Activated T-cell treated with anti-CD3 and anti-CD28 coated beads, Interleukin-2, amount 50 U/mL, for 24 hours (primary cell): ENCODE measurements around the gene DLL1.
"Not testable (repeated sequence)": the region's sequence is repeated elsewhere in the genome, so short reads cannot be mapped to it uniquely, and the experiment has no call there.

Experiments used
- DNase-seq: peaks from one replicate; pipeline ENCODE4 v3.0.0-alpha.2; 2020
- H3K27ac Mint-ChIP-seq: 2 replicates; pipeline ENCODE4 v1.8.0; 2020; ENCODE audit warnings: mild to moderate bottlenecking, mixed read lengths
- H3K27me3 Mint-ChIP-seq: 2 replicates; pipeline ENCODE4 v1.8.0; 2020; ENCODE audit warnings: mixed read lengths
- H3K36me3 Mint-ChIP-seq: 2 replicates; pipeline ENCODE4 v1.8.0; 2020; ENCODE audit warnings: low read depth, mixed read lengths
- H3K4me1 Mint-ChIP-seq: 2 replicates; pipeline ENCODE4 v1.8.0; 2020; ENCODE audit warnings: low read depth, mixed read lengths
- H3K4me3 Mint-ChIP-seq: 2 replicates; pipeline ENCODE4 v1.8.0; 2020; ENCODE audit warnings: mild to moderate bottlenecking, moderate library complexity, mixed read lengths
- H3K9me3 Mint-ChIP-seq: 2 replicates; pipeline ENCODE4 v1.8.0; 2020; ENCODE audit warnings: mixed read lengths

The DLL1 gene

GRCh38 chr6:170270984-170271593, 19.8 kb downstream of the DLL1 start:
- Mint-ChIP-seq H3K36me3 (no peaks in the 10 kb centered on the region), H3K27ac (peak overlapping the region; percentile 22), H3K4me3 (no peak overlapping the region), H3K27me3 (peaks cover 17% of the 10 kb centered on the region), H3K4me1 (peaks cover 20% of the 10 kb centered on the region), H3K9me3 (no peaks in the 10 kb centered on the region)
- no peak for DNase-seq

- no peak overlapping the region for H3K27ac Mint-ChIP-seq
- H3K4me1 Mint-ChIP-seq = peaks cover 20% of the 10 kb centered on the region
- no peaks in the 10 kb centered on the region for H3K9me3 Mint-ChIP-seq
- no peak overlapping the region for H3K4me3 Mint-ChIP-seq
- no peak for DNase-seq
- peaks cover 24% of the 10 kb centered on the region for H3K27me3 Mint-ChIP-seq
- H3K36me3 Mint-ChIP-seq = no peaks in the 10 kb centered on the region
Observed at GRCh38 chr6:170269846-170270541, 20.9 kb downstream of the DLL1 start.

GRCh38 chr6:170269151-170269845, 21.6 kb downstream of the DLL1 start:
- Mint-ChIP-seq H3K27me3 (peaks cover 24% of the 10 kb centered on the region), H3K9me3 (no peaks in the 10 kb centered on the region), H3K27ac (no peak overlapping the region), H3K36me3 (no peaks in the 10 kb centered on the region), H3K4me1 (peaks cover 20% of the 10 kb centered on the region), H3K4me3 (no peak overlapping the region)
- DNase-seq = no peak

- Mint-ChIP-seq H3K27me3 (peaks cover 29% of the 10 kb centered on the region), H3K9me3 (no peaks in the 10 kb centered on the region), H3K36me3 (no peaks in the 10 kb centered on the region), H3K4me1 (peaks cover 20% of the 10 kb centered on the region), H3K27ac (no peak overlapping the region), H3K4me3 (no peak overlapping the region)
- no peak for DNase-seq
Observed at GRCh38 chr6:170268216-170269129, 22.4 kb downstream of the DLL1 start.

GRCh38 chr6:170267688-170268087, 23.2 kb downstream of the DLL1 start:
- H3K9me3 Mint-ChIP-seq = no peaks in the 10 kb centered on the region
- no peak for DNase-seq
- no peaks in the 10 kb centered on the region for H3K36me3 Mint-ChIP-seq
- no peak overlapping the region for H3K27ac Mint-ChIP-seq
- peaks cover 36% of the 10 kb centered on the region for H3K27me3 Mint-ChIP-seq
- peaks cover 15% of the 10 kb centered on the region for H3K4me1 Mint-ChIP-seq
- no peak overlapping the region for H3K4me3 Mint-ChIP-seq

GRCh38 chr6:170266061-170266825, 24.6 kb downstream of the DLL1 start:
- peaks cover under 1% of the 10 kb centered on the region for H3K4me1 Mint-ChIP-seq
- H3K4me3 Mint-ChIP-seq = no peak overlapping the region
- no peaks in the 10 kb centered on the region for H3K9me3 Mint-ChIP-seq
- H3K27ac Mint-ChIP-seq = no peak overlapping the region
- no peaks in the 10 kb centered on the region for H3K36me3 Mint-ChIP-seq
- no peak for DNase-seq
- H3K27me3 Mint-ChIP-seq = peaks cover 49% of the 10 kb centered on the region

- Mint-ChIP-seq H3K4me1 (no peaks in the 10 kb centered on the region), H3K27me3 (peaks cover 47% of the 10 kb centered on the region), H3K9me3 (no peaks in the 10 kb centered on the region)
Observed at GRCh38 chr6:170265655-170266054, 25.2 kb downstream of the DLL1 start.

GRCh38 chr6:170264644-170265043, 26.2 kb downstream of the DLL1 start:
- peaks cover 50% of the 10 kb centered on the region for H3K27me3 Mint-ChIP-seq
- H3K27ac Mint-ChIP-seq, H3K4me1 Mint-ChIP-seq, H3K4me3 Mint-ChIP-seq, H3K36me3 Mint-ChIP-seq, DNase-seq, H3K9me3 Mint-ChIP-seq: not testable (repeated sequence)

More at GRCh38 chr6:170265655-170266054, 25.2 kb downstream of the DLL1 start:
- DNase-seq = no peak
- H3K4me3 Mint-ChIP-seq = no peak overlapping the region
- no peak overlapping the region for H3K27ac Mint-ChIP-seq
- no peaks in the 10 kb centered on the region for H3K36me3 Mint-ChIP-seq

- Mint-ChIP-seq H3K9me3 (no peaks in the 10 kb centered on the region), H3K27me3 (peaks cover 48% of the 10 kb centered on the region), H3K4me3 (no peak overlapping the region), H3K27ac (no peak overlapping the region), H3K36me3 (no peaks in the 10 kb centered on the region), H3K4me1 (no peaks in the 10 kb centered on the region)
- no peak for DNase-seq
Observed at GRCh38 chr6:170264086-170264485, 26.8 kb downstream of the DLL1 start.

- Mint-ChIP-seq H3K27me3 (peaks cover 51% of the 10 kb centered on the region), H3K36me3 (no peaks in the 10 kb centered on the region), H3K4me3 (no peak overlapping the region), H3K27ac (no peak overlapping the region), H3K4me1 (no peaks in the 10 kb centered on the region), H3K9me3 (no peaks in the 10 kb centered on the region)
- no peak for DNase-seq
Observed at GRCh38 chr6:170263410-170263809, 27.5 kb downstream of the DLL1 start.

- no peaks in the 10 kb centered on the region for H3K9me3 Mint-ChIP-seq
Observed at GRCh38 chr6:170262489-170263088, 28.3 kb downstream of the DLL1 start.

GRCh38 chr6:170261643-170262488, 29.0 kb downstream of the DLL1 start:
- peaks cover 44% of the 10 kb centered on the region for H3K27me3 Mint-ChIP-seq
- H3K36me3 Mint-ChIP-seq = no peaks in the 10 kb centered on the region
- no peaks in the 10 kb centered on the region for H3K4me1 Mint-ChIP-seq
- no peak for DNase-seq
- no peak overlapping the region for H3K27ac Mint-ChIP-seq
- H3K9me3 Mint-ChIP-seq = no peaks in the 10 kb centered on the region
- no peak overlapping the region for H3K4me3 Mint-ChIP-seq

More at GRCh38 chr6:170262489-170263088, 28.3 kb downstream of the DLL1 start:
- no peak for DNase-seq
- H3K4me3 Mint-ChIP-seq = no peak overlapping the region
- H3K36me3 Mint-ChIP-seq = no peaks in the 10 kb centered on the region
- no peaks in the 10 kb centered on the region for H3K4me1 Mint-ChIP-seq
- H3K27ac Mint-ChIP-seq = no peak overlapping the region
- peaks cover 44% of the 10 kb centered on the region for H3K27me3 Mint-ChIP-seq

GRCh38 chr6:170260686-170261085, 30.2 kb downstream of the DLL1 start:
- peaks cover 42% of the 10 kb centered on the region for H3K27me3 Mint-ChIP-seq
- no peaks in the 10 kb centered on the region for H3K36me3 Mint-ChIP-seq
- no peak overlapping the region for H3K27ac Mint-ChIP-seq
- DNase-seq = no peak
- no peaks in the 10 kb centered on the region for H3K4me1 Mint-ChIP-seq
- H3K4me3 Mint-ChIP-seq = no peak overlapping the region
- H3K9me3 Mint-ChIP-seq = no peaks in the 10 kb centered on the region
